Measurements from ENCODE around the gene CLCN2.

GRCh38 chr3:184357248-184358123, 3.9 kb downstream of the CLCN2 start:
- no peak for TF ChIP-seq POLR2A (IDR thresholded peaks at IDR 0.05; ENCODE audit: low read depth)
- no peak for TF ChIP-seq POLR2AphosphoS5 (IDR thresholded peaks at IDR 0.05)
- no peak for TF ChIP-seq CTCF (IDR thresholded peaks at IDR 0.05)

Data from esophagus muscularis mucosa (tissue), 3 donors.